GM12864 (cell line): ENCODE data around the gene KCTD10.

Experiments
- DNase-seq: peaks from one replicate; pipeline ENCODE4 v3.0.0-alpha.2; 2011; ENCODE audit warnings: low read depth
- H3K4me3 ChIP-seq: 2 replicates; pipeline ENCODE4 v1.5.1; 2011; ENCODE audit warnings: mild to moderate bottlenecking, low read depth, low read length, control low read depth
- CTCF ChIP-seq: IDR thresholded peaks from 2 replicates; pipeline ENCODE4 v1.5.1; 2011; ENCODE audit warnings: low read depth, mild to moderate bottlenecking, moderate library complexity, low read length, control low read depth, inconsistent platforms; ENCODE audit errors: missing control alignments

Gene KCTD10

GRCh38 chr12:109477185-109477962 is at the start of gene KCTD10, which contains the start of gene UBE3B:
Gene KCTD10 (minus strand): TSS chr12:109477300. CDS start chr12:109477262, 38 bp downstream.
Gene UBE3B (plus strand): TSS chr12:109477634. CDS start chr12:109483552, 5,918 bp downstream.
- peak within 1 kb of the TSS; percentile 70 for H3K4me3 ChIP-seq
- DNase-seq = peak; percentile 73
- no peak for TF ChIP-seq CTCF

- no peak for TF ChIP-seq CTCF
- no peak overlapping the region for H3K4me3 ChIP-seq
- DNase-seq = no peak
Observed at GRCh38 chr12:109525279-109525585, 48.1 kb upstream of the KCTD10 start.

GRCh38 chr12:109524466-109525278 is 47.6 kb upstream of the KCTD10 start:
- H3K4me3 ChIP-seq = no peak overlapping the region
- no peak for TF ChIP-seq CTCF
- DNase-seq = no peak

GRCh38 chr12:109523504-109523903 is 46.4 kb upstream of the KCTD10 start:
- no peak for DNase-seq
- TF ChIP-seq CTCF = no peak

GRCh38 chr12:109523071-109523470 is 46.0 kb upstream of the KCTD10 start:
- H3K4me3 ChIP-seq = no peak overlapping the region
- no peak for TF ChIP-seq CTCF
- DNase-seq = no peak

More at GRCh38 chr12:109523504-109523903, 46.4 kb upstream of the KCTD10 start:
- no peak overlapping the region for H3K4me3 ChIP-seq

GRCh38 chr12:109521831-109522230 is 44.7 kb upstream of the KCTD10 start:
- TF ChIP-seq CTCF = no peak
- H3K4me3 ChIP-seq = no peak overlapping the region
- no peak for DNase-seq

GRCh38 chr12:109519787-109520186 is 42.7 kb upstream of the KCTD10 start:
- H3K4me3 ChIP-seq = no peak overlapping the region
- DNase-seq = no peak
- no peak for TF ChIP-seq CTCF
